HG03103 (cell line): ENCODE results near the gene CHD2.
"Not testable (repeated sequence)": the region's sequence is repeated elsewhere in the genome, so short reads cannot be mapped to it uniquely, and the experiment has no call there.

Experiments used
- ATAC-seq: cut with Tn5 transposase; IDR thresholded peaks from one replicate; pipeline ENCODE4 v1.9.1; 2021; ENCODE audit warnings: low read depth; ENCODE audit not compliant: unreplicated experiment

The CHD2 gene

GRCh38 chr15:93030430-93031102 lies 130.4 kb downstream of the CHD2 start:
- peak; percentile 76 for ATAC-seq

GRCh38 chr15:93031103-93031464 lies 131.0 kb downstream of the CHD2 start:
- no peak for ATAC-seq

GRCh38 chr15:93031557-93032384 lies 131.6 kb downstream of the CHD2 start:
- not testable (repeated sequence) for ATAC-seq

GRCh38 chr15:93032515-93033206 lies 132.5 kb downstream of the CHD2 start:
- not testable (repeated sequence) for ATAC-seq

GRCh38 chr15:93033434-93034045 lies 133.4 kb downstream of the CHD2 start:
- ATAC-seq: no peak

GRCh38 chr15:93034512-93034911 lies 134.4 kb downstream of the CHD2 start:
- ATAC-seq: no peak

- ATAC-seq: no peak
These were observed 135.2 kb downstream of the CHD2 start for GRCh38 chr15:93035092-93035915.

- peak; percentile 95 for ATAC-seq
These were observed 136.1 kb downstream of the CHD2 start for GRCh38 chr15:93035953-93036810.

GRCh38 chr15:93036951-93037819 lies 137.1 kb downstream of the CHD2 start:
- ATAC-seq: no peak

GRCh38 chr15:93037820-93038705 lies 137.9 kb downstream of the CHD2 start:
- no peak for ATAC-seq

GRCh38 chr15:93039562-93040287 lies 139.6 kb downstream of the CHD2 start:
- ATAC-seq: not testable (repeated sequence)

GRCh38 chr15:93040288-93041158 lies 140.4 kb downstream of the CHD2 start:
- ATAC-seq: no peak

- no peak for ATAC-seq
These were observed 141.0 kb downstream of the CHD2 start for GRCh38 chr15:93041159-93041547.

GRCh38 chr15:93042211-93042610 lies 142.1 kb downstream of the CHD2 start:
- no peak for ATAC-seq

GRCh38 chr15:93042691-93043378 lies 142.7 kb downstream of the CHD2 start:
- no peak for ATAC-seq
